Raji (cell line): ENCODE results near the gene MAGEB16.

ENCODE experiments used
- POLR2A ChIP-seq: IDR thresholded peaks from 2 replicates; pipeline ENCODE4 v1.6.1; 2011; ENCODE audit warnings: low read depth, low read length, control low read depth; ENCODE audit not compliant: insufficient read depth

MAGEB16 gene

GRCh38 chrX:35798042-35798441, at the start of gene MAGEB16:
MAGEB16 (plus strand) TSS chrX:35798342; CDS start chrX:35802197, 3,855 bp downstream.
- TF ChIP-seq POLR2A: no peak

- no peak for TF ChIP-seq POLR2A
These were observed 24.1 kb upstream of the MAGEB16 start for GRCh38 chrX:35773958-35774564.

GRCh38 chrX:35785075-35785474, 13.1 kb upstream of the MAGEB16 start:
- TF ChIP-seq POLR2A: no peak

- TF ChIP-seq POLR2A: no peak
These were observed 11.9 kb upstream of the MAGEB16 start for GRCh38 chrX:35786271-35786670.

- no peak for TF ChIP-seq POLR2A
These were observed 10.3 kb upstream of the MAGEB16 start for GRCh38 chrX:35787867-35788266.

- TF ChIP-seq POLR2A: no peak
These were observed 2.3 kb downstream of the MAGEB16 start for GRCh38 chrX:35800474-35800873.

GRCh38 chrX:35809781-35810180, 11.6 kb downstream of the MAGEB16 start:
- no peak for TF ChIP-seq POLR2A

DNA sequence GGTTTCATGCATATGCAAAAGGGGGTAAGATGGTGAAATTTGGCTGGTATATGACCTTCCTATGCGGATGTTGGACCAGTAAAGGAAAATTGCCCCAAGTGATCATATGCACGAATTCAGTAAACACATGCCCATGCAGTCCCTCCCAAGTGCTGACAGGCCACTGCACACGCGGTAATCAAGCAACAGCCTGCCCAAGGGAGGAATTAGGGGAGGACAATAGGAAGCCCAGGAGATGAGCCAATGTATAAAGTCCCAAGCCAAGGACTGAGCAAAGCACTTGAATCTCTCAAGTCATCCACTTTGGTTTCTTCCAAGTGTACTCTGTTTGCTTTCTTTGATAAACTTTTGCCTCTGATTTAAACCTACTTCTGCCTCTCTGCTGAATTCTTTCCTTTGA, 21.1 kb downstream of the MAGEB16 start:
- no peak for TF ChIP-seq POLR2A

GRCh38 chrX:35826503-35826902, 28.4 kb downstream of the MAGEB16 start:
- TF ChIP-seq POLR2A: no peak

DNA sequence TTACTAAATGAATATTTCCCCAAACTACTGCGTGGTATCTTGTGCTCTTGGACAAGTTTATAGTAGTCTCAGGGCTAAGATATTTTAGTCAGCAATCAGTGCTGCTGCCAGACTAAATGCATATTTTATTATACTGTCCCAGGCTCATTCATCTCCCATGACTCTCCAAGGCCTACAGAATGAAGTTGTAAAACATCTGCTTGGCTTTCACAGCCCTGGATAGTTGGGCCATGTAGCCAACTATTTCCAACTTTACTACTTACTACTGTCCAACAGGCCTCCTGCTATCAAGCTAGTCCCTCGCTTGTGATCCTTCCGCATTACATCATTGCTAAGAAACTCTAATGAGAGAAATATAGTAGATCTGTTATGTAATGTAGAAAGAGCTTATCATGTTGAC, 31.4 kb downstream of the MAGEB16 start:
- no peak for TF ChIP-seq POLR2A

DNA sequence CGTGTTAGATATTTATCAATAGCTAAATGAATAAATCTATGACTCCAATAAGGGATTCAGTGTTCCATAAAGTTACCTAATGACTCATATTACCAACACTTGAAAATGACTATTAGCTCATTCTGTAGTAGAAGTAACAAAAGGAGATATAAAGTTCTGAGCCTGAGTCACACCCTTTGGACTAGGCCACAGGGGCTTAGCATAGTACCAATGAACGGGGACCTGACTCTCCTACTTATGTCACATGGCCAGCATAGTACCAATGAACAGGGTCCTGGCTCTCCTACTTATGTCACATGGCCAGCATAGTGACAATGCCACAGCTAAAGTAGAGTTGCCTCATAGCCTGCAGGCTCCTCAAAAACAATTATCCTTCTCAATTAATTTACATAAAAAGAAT, 43.7 kb downstream of the MAGEB16 start:
- no peak for TF ChIP-seq POLR2A

DNA sequence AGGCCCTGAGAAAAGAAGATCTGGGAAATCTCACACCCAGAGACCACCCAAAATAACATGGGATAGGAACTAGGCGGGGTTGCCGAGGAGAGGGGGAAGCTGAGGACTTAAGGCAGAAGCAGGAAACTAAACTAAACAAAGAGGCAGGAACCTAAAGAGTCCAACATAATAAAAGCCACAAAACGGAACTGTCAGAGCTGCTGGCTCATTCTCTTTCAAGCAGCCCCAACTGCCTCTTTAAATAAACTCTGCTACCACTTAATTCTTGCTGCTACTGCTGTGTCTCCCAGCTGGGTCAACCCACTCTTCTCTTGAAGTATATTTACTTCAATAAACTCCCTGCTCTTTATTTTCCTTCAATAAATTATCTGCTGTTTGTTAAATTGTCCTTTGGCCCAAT, 44.5 kb downstream of the MAGEB16 start:
- no peak for TF ChIP-seq POLR2A

GRCh38 chrX:35847736-35848135, 49.6 kb downstream of the MAGEB16 start:
- TF ChIP-seq POLR2A: no peak
